ENCODE measurements around the gene ZNF438. TPM values are rescaled to one million over a fixed set of nuclear protein-coding genes. Genes with fewer than 3 reads are reported as not detected.
A peak's percentile ranks its signal among the peaks of the same experiment; 100 is the strongest.
"Not testable (repeated sequence)": the region's sequence is repeated elsewhere in the genome, so short reads cannot be mapped to it uniquely, and the experiment has no call there.

ZNF438 gene
- total RNA-seq, 1 donor from 2014 or later, result 2.4 TPM

- no peaks in the 10 kb centered on the region for H3K36me3 Mint-ChIP-seq (ENCODE audit: low read depth)
- H3K27ac Mint-ChIP-seq, result peak overlapping the region; percentile 29
Measured at GRCh38 chr10:30812018-30812851, 219.4 kb downstream of the ZNF438 start.

GRCh38 chr10:30811276-30812017, 220.2 kb downstream of the ZNF438 start:
- H3K36me3 Mint-ChIP-seq (ENCODE audit: low read depth), result no peaks in the 10 kb centered on the region
- intact Hi-C loops (cut with micrococcal nuclease), result no loop called here
- no peaks in the 10 kb centered on the region for H3K9me3 Mint-ChIP-seq
- peaks cover 35% of the 10 kb centered on the region for H3K4me1 Mint-ChIP-seq (ENCODE audit: low read depth)
- DNase-seq (ENCODE audit: low spot score), result no peak
- H3K27ac Mint-ChIP-seq, result peak overlapping the region; percentile 29
- peak overlapping the region; percentile 11 for H3K4me3 Mint-ChIP-seq
- peaks cover 2% of the 10 kb centered on the region for H3K27me3 Mint-ChIP-seq (ENCODE audit: insufficient read depth)

More at GRCh38 chr10:30812018-30812851, 219.4 kb downstream of the ZNF438 start:
- Mint-ChIP-seq H3K9me3 (no peaks in the 10 kb centered on the region), H3K4me1 (ENCODE audit: low read depth) (peaks cover 35% of the 10 kb centered on the region), H3K4me3 (peak overlapping the region; percentile 11), H3K27me3 (ENCODE audit: insufficient read depth) (peaks cover 2% of the 10 kb centered on the region)
- DNase-seq (ENCODE audit: low spot score), result no peak
- intact Hi-C loops (cut with micrococcal nuclease), result no loop called here

- Mint-ChIP-seq H3K36me3 (ENCODE audit: low read depth) (no peaks in the 10 kb centered on the region), H3K27me3 (ENCODE audit: insufficient read depth) (peaks cover 2% of the 10 kb centered on the region), H3K27ac (no peak overlapping the region), H3K4me3 (no peak overlapping the region), H3K9me3 (no peaks in the 10 kb centered on the region), H3K4me1 (ENCODE audit: low read depth) (peaks cover 35% of the 10 kb centered on the region)
- intact Hi-C loops (cut with micrococcal nuclease), result no loop called here
- no peak for DNase-seq (ENCODE audit: low spot score)
Measured at GRCh38 chr10:30810416-30810815, 221.2 kb downstream of the ZNF438 start.

GRCh38 chr10:30806850-30807249, 224.8 kb downstream of the ZNF438 start:
- Mint-ChIP-seq H3K4me3 (no peak overlapping the region), H3K9me3 (no peaks in the 10 kb centered on the region), H3K4me1 (ENCODE audit: low read depth) (peaks cover 18% of the 10 kb centered on the region), H3K36me3 (ENCODE audit: low read depth) (no peaks in the 10 kb centered on the region), H3K27ac (no peak overlapping the region), H3K27me3 (ENCODE audit: insufficient read depth) (no peaks in the 10 kb centered on the region)
- no peak for DNase-seq (ENCODE audit: low spot score)
- intact Hi-C loops (cut with micrococcal nuclease), result no loop called here

- Mint-ChIP-seq H3K4me3 (no peak overlapping the region), H3K27me3 (ENCODE audit: insufficient read depth) (no peaks in the 10 kb centered on the region), H3K36me3 (ENCODE audit: low read depth) (no peaks in the 10 kb centered on the region), H3K9me3 (no peaks in the 10 kb centered on the region), H3K27ac (no peak overlapping the region), H3K4me1 (ENCODE audit: low read depth) (peaks cover 13% of the 10 kb centered on the region)
- no peak for DNase-seq (ENCODE audit: low spot score)
- intact Hi-C loops (cut with micrococcal nuclease), result no loop called here
Measured at GRCh38 chr10:30805061-30805460, 226.6 kb downstream of the ZNF438 start.

- Mint-ChIP-seq H3K4me1 (ENCODE audit: low read depth) (peaks cover 13% of the 10 kb centered on the region), H3K27ac (no peak overlapping the region), H3K4me3 (no peak overlapping the region), H3K27me3 (ENCODE audit: insufficient read depth) (no peaks in the 10 kb centered on the region), H3K9me3 (no peaks in the 10 kb centered on the region), H3K36me3 (ENCODE audit: low read depth) (no peaks in the 10 kb centered on the region)
- intact Hi-C loops (cut with micrococcal nuclease), result no loop called here
- no peak for DNase-seq (ENCODE audit: low spot score)
Measured at GRCh38 chr10:30804478-30805055, 227.1 kb downstream of the ZNF438 start.

- Mint-ChIP-seq H3K27me3 (ENCODE audit: insufficient read depth) (no peaks in the 10 kb centered on the region), H3K36me3 (ENCODE audit: low read depth) (no peaks in the 10 kb centered on the region), H3K4me3 (no peak overlapping the region), H3K4me1 (ENCODE audit: low read depth) (peaks cover 13% of the 10 kb centered on the region), H3K9me3 (no peaks in the 10 kb centered on the region), H3K27ac (no peak overlapping the region)
- intact Hi-C loops (cut with micrococcal nuclease), result no loop called here
- DNase-seq (ENCODE audit: low spot score), result no peak
Measured at GRCh38 chr10:30803892-30804322, 227.8 kb downstream of the ZNF438 start.

- no peaks in the 10 kb centered on the region for H3K27me3 Mint-ChIP-seq (ENCODE audit: insufficient read depth)
- H3K36me3 Mint-ChIP-seq (ENCODE audit: low read depth), result no peaks in the 10 kb centered on the region
- no peaks in the 10 kb centered on the region for H3K9me3 Mint-ChIP-seq
- peaks cover 13% of the 10 kb centered on the region for H3K4me1 Mint-ChIP-seq (ENCODE audit: low read depth)
- H3K4me3 Mint-ChIP-seq, result no peak overlapping the region
- intact Hi-C loops (cut with micrococcal nuclease), result no loop called here
- DNase-seq (ENCODE audit: low spot score), result no peak
- no peak overlapping the region for H3K27ac Mint-ChIP-seq
Measured at GRCh38 chr10:30803058-30803457, 228.6 kb downstream of the ZNF438 start.

- H3K27ac Mint-ChIP-seq, result no peak overlapping the region
- H3K9me3 Mint-ChIP-seq, result no peaks in the 10 kb centered on the region
- peaks cover 13% of the 10 kb centered on the region for H3K4me1 Mint-ChIP-seq (ENCODE audit: low read depth)
- intact Hi-C loops (cut with micrococcal nuclease), result no loop called here
- no peak overlapping the region for H3K4me3 Mint-ChIP-seq
- no peaks in the 10 kb centered on the region for H3K36me3 Mint-ChIP-seq (ENCODE audit: low read depth)
- no peak for DNase-seq (ENCODE audit: low spot score)
- no peaks in the 10 kb centered on the region for H3K27me3 Mint-ChIP-seq (ENCODE audit: insufficient read depth)
Measured at GRCh38 chr10:30800368-30800767, 231.3 kb downstream of the ZNF438 start.

- intact Hi-C loops (cut with micrococcal nuclease), result no loop called here
- Mint-ChIP-seq H3K4me1 (ENCODE audit: low read depth) (peaks cover 1% of the 10 kb centered on the region), H3K4me3 (no peak overlapping the region), H3K27me3 (ENCODE audit: insufficient read depth) (no peaks in the 10 kb centered on the region), H3K9me3 (no peaks in the 10 kb centered on the region), H3K27ac (no peak overlapping the region), H3K36me3 (ENCODE audit: low read depth) (no peaks in the 10 kb centered on the region)
- no peak for DNase-seq (ENCODE audit: low spot score)
Measured at GRCh38 chr10:30798646-30799185, 232.9 kb downstream of the ZNF438 start.

- H3K9me3 Mint-ChIP-seq; H3K27me3 Mint-ChIP-seq (ENCODE audit: insufficient read depth); H3K4me3 Mint-ChIP-seq; H3K27ac Mint-ChIP-seq; intact Hi-C loops (cut with micrococcal nuclease); H3K36me3 Mint-ChIP-seq (ENCODE audit: low read depth); DNase-seq (ENCODE audit: low spot score): not testable (repeated sequence)
- peaks cover 24% of the 10 kb centered on the region for H3K4me1 Mint-ChIP-seq (ENCODE audit: low read depth)
Measured at GRCh38 chr10:30795024-30795423, 236.6 kb downstream of the ZNF438 start.

Data from activated T-helper 1 cell treated with anti-CD3 and anti-CD28 coated beads, Interleukin-12 subunit alpha, Interleukin-12 subunit beta, Interleukin-2, Interleukin-4 antibody, amounts not matched to agents 30 ng/mL and 10 ng/mL and 1 ng/mL, durations not matched to agents 14 hours and 24 hours and 36 hours (primary cell).